ENCODE measurements around the gene RIN2. TPM values are rescaled to one million over a fixed set of nuclear protein-coding genes. Genes with fewer than 3 reads are reported as not detected.
A peak's percentile ranks its signal among the peaks of the same experiment; 100 is the strongest.

RIN2 gene
- total RNA-seq, 1 donor from 2014 or later, result 21.2 TPM

GRCh38 chr20:19734811-19735210 lies 23.2 kb upstream of the RIN2 start:
- Histone ChIP-seq H3K4me1 (ENCODE audit: insufficient read depth, low read length) (peaks cover 15% of the 10 kb centered on the region), H3K4me2 (ENCODE audit: low read length) (no peak overlapping the region), H4K20me1 (ENCODE audit: insufficient read depth, low read length) (no peaks in the 10 kb centered on the region), H3K36me3 (ENCODE audit: insufficient read depth, low read length) (no peaks in the 10 kb centered on the region), H3K27ac (ENCODE audit: low read depth, low read length) (no peak overlapping the region), H3K27me3 (ENCODE audit: insufficient read depth, low read length) (no peaks in the 10 kb centered on the region), H3K79me2 (ENCODE audit: insufficient read depth, low read length) (no peaks in the 10 kb centered on the region), H3K4me3 (ENCODE audit: insufficient read depth, low read depth, low read length) (no peak overlapping the region), H3K9ac (ENCODE audit: low read length) (no peak overlapping the region), H2AFZ (ENCODE audit: low read depth, low read length) (no peak overlapping the region), H3K9me3 (ENCODE audit: insufficient read depth, low read depth, low read length) (no peaks in the 10 kb centered on the region)
- peaks cover 28% of the 10 kb centered on the region for H3K4me1 Mint-ChIP-seq (ENCODE audit: low read depth, unreplicated experiment)
- H3K36me3 Mint-ChIP-seq (ENCODE audit: low read depth, unreplicated experiment), result no peaks in the 10 kb centered on the region
- TF ChIP-seq, protein P1, sequence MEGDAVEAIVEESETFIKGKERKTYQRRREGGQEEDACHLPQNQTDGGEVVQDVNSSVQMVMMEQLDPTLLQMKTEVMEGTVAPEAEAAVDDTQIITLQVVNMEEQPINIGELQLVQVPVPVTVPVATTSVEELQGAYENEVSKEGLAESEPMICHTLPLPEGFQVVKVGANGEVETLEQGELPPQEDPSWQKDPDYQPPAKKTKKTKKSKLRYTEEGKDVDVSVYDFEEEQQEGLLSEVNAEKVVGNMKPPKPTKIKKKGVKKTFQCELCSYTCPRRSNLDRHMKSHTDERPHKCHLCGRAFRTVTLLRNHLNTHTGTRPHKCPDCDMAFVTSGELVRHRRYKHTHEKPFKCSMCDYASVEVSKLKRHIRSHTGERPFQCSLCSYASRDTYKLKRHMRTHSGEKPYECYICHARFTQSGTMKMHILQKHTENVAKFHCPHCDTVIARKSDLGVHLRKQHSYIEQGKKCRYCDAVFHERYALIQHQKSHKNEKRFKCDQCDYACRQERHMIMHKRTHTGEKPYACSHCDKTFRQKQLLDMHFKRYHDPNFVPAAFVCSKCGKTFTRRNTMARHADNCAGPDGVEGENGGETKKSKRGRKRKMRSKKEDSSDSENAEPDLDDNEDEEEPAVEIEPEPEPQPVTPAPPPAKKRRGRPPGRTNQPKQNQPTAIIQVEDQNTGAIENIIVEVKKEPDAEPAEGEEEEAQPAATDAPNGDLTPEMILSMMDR (IDR thresholded peaks at IDR 0.05; ENCODE audit: insufficient read depth, low read depth, low read length), result no peak
- no peak for TF ChIP-seq EZH2 (IDR thresholded peaks at IDR 0.05; ENCODE audit: insufficient read depth, low read length)
- no peaks in the 10 kb centered on the region for H3K27me3 Mint-ChIP-seq (ENCODE audit: low read depth, unreplicated experiment)
- peak overlapping the region; percentile 55 for H3K27ac Mint-ChIP-seq (ENCODE audit: unreplicated experiment)
- FAIRE-seq, result no peak
- no peak for DNase-seq (ENCODE audit: low read depth)
- no peak overlapping the region for H3K4me3 Mint-ChIP-seq (ENCODE audit: unreplicated experiment)
- H3K9me3 Mint-ChIP-seq (ENCODE audit: unreplicated experiment), result no peaks in the 10 kb centered on the region

DNA sequence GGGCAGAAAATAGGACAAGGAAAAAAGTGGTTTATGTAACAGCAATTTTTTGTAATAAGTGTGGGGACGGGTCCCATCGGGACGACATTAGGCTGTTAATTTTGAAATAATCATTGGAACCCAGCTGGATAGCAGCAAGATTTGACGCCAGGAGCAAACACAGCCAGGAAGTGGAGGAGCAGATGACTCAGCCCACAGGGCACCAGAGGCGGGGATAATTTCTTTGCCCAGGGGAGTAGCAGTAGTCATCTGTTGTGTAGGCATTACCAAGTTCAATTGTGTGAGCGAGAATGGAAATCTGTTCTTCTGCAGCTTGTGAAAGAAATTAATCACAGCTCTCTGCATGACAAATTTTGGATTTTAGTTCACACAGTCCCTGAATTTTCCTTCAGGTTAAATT lies 22.6 kb upstream of the RIN2 start:
- no peak overlapping the region for H2AFZ ChIP-seq (ENCODE audit: low read depth, low read length)
- peak overlapping the region; percentile 16 for H3K27ac Mint-ChIP-seq (ENCODE audit: unreplicated experiment)
- H3K36me3 ChIP-seq (ENCODE audit: insufficient read depth, low read length), result no peaks in the 10 kb centered on the region
- DNase-seq (ENCODE audit: low read depth), result peak; percentile 81
- peaks cover 28% of the 10 kb centered on the region for H3K4me1 Mint-ChIP-seq (ENCODE audit: low read depth, unreplicated experiment)
- no peak overlapping the region for H3K9ac ChIP-seq (ENCODE audit: low read length)
- H3K4me2 ChIP-seq (ENCODE audit: low read length), result peak overlapping the region; percentile 68
- FAIRE-seq, result peak; percentile 89
- H3K9me3 ChIP-seq (ENCODE audit: insufficient read depth, low read depth, low read length), result no peaks in the 10 kb centered on the region
- H3K4me3 Mint-ChIP-seq (ENCODE audit: unreplicated experiment), result no peak overlapping the region
- TF ChIP-seq, protein P1 (IDR thresholded peaks at IDR 0.05; ENCODE audit: insufficient read depth, low read depth, low read length), result no peak
- no peak for TF ChIP-seq EZH2 (IDR thresholded peaks at IDR 0.05; ENCODE audit: insufficient read depth, low read length)
- no peaks in the 10 kb centered on the region for H3K9me3 Mint-ChIP-seq (ENCODE audit: unreplicated experiment)
- H3K27ac ChIP-seq (ENCODE audit: low read depth, low read length), result no peak overlapping the region
- H3K79me2 ChIP-seq (ENCODE audit: insufficient read depth, low read length), result no peaks in the 10 kb centered on the region
- no peaks in the 10 kb centered on the region for H4K20me1 ChIP-seq (ENCODE audit: insufficient read depth, low read length)
- peaks cover 15% of the 10 kb centered on the region for H3K4me1 ChIP-seq (ENCODE audit: insufficient read depth, low read length)
- no peaks in the 10 kb centered on the region for H3K27me3 Mint-ChIP-seq (ENCODE audit: low read depth, unreplicated experiment)
- no peak overlapping the region for H3K4me3 ChIP-seq (ENCODE audit: insufficient read depth, low read depth, low read length)
- H3K27me3 ChIP-seq (ENCODE audit: insufficient read depth, low read length), result no peaks in the 10 kb centered on the region
- no peaks in the 10 kb centered on the region for H3K36me3 Mint-ChIP-seq (ENCODE audit: low read depth, unreplicated experiment)

DNA sequence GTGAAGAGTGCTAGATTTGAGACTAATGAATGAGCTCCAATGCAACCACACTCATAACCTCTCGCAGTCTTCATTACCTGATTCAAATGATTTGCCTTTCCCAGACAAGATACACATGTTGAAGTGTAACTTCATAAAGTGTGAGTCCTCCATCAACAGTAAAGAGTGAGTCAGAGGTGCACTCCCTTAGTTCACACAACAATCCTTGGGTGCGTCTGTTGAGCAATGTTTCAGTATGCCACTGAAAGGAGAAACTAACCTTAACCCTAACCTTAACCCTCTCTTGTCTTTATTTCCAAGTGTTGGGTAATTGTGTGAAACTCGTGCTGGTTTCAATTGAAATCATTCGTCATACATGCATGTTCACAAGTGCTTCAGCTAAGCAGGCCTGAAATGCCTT lies 21.0 kb upstream of the RIN2 start:
- peaks cover 28% of the 10 kb centered on the region for H3K4me1 Mint-ChIP-seq (ENCODE audit: low read depth, unreplicated experiment)
- Histone ChIP-seq H3K9me3 (ENCODE audit: insufficient read depth, low read depth, low read length) (no peaks in the 10 kb centered on the region), H3K27me3 (ENCODE audit: insufficient read depth, low read length) (no peaks in the 10 kb centered on the region), H3K79me2 (ENCODE audit: insufficient read depth, low read length) (no peaks in the 10 kb centered on the region), H2AFZ (ENCODE audit: low read depth, low read length) (no peak overlapping the region), H3K36me3 (ENCODE audit: insufficient read depth, low read length) (no peaks in the 10 kb centered on the region), H3K27ac (ENCODE audit: low read depth, low read length) (no peak overlapping the region), H3K4me1 (ENCODE audit: insufficient read depth, low read length) (peaks cover 15% of the 10 kb centered on the region), H3K4me3 (ENCODE audit: insufficient read depth, low read depth, low read length) (no peak overlapping the region), H3K9ac (ENCODE audit: low read length) (no peak overlapping the region), H3K4me2 (ENCODE audit: low read length) (no peak overlapping the region), H4K20me1 (ENCODE audit: insufficient read depth, low read length) (no peaks in the 10 kb centered on the region)
- H3K4me3 Mint-ChIP-seq (ENCODE audit: unreplicated experiment), result no peak overlapping the region
- H3K27me3 Mint-ChIP-seq (ENCODE audit: low read depth, unreplicated experiment), result no peaks in the 10 kb centered on the region
- TF ChIP-seq, protein P1 (IDR thresholded peaks at IDR 0.05; ENCODE audit: insufficient read depth, low read depth, low read length), result no peak
- no peak for TF ChIP-seq EZH2 (IDR thresholded peaks at IDR 0.05; ENCODE audit: insufficient read depth, low read length)
- FAIRE-seq, result peak; percentile 43
- no peaks in the 10 kb centered on the region for H3K36me3 Mint-ChIP-seq (ENCODE audit: low read depth, unreplicated experiment)
- peak; percentile 31 for DNase-seq (ENCODE audit: low read depth)
- H3K27ac Mint-ChIP-seq (ENCODE audit: unreplicated experiment), result peak overlapping the region; percentile 44
- no peaks in the 10 kb centered on the region for H3K9me3 Mint-ChIP-seq (ENCODE audit: unreplicated experiment)

Measured in astrocyte (in vitro differentiated cells and primary cell).